SK-MEL-5 (cell line): ENCODE data around the gene PLCH2. TPM values are rescaled to one million over a fixed set of nuclear protein-coding genes. Genes with fewer than 3 reads are reported as not detected.
"Not testable (repeated sequence)": the region's sequence is repeated elsewhere in the genome, so short reads cannot be mapped to it uniquely, and the experiment has no call there.

Experiments used
- DNase-seq: peaks from one replicate; pipeline ENCODE4 v3.0.0-alpha.2; 2016; ENCODE audit warnings: low read depth, low spot score
- in situ Hi-C: cut with HindIII; loops from 2 replicates; pipeline ENCODE4 v1.10.0; 2016; ENCODE audit warnings: low sequenced_read_pairs, high pct_unique_total_duplicates, low pct_unique_long_range_greater_than_20kb
- total RNA-seq: library from RNA; depleted of rRNA; stranded (reverse); fragments of >200 nt; shearing (Covaris generic); gene quantifications from 2 replicates; pipeline ENCODE4 v1.2.3, GENCODE V29; 2014; rRNA removed

Gene PLCH2
- total RNA-seq, 1 experiment from 2014 or later = not detected

GRCh38 chr1:2552189-2552588, 76.1 kb downstream of the PLCH2 start:
- no peak for DNase-seq
- in situ Hi-C loops = no loop called here

DNA sequence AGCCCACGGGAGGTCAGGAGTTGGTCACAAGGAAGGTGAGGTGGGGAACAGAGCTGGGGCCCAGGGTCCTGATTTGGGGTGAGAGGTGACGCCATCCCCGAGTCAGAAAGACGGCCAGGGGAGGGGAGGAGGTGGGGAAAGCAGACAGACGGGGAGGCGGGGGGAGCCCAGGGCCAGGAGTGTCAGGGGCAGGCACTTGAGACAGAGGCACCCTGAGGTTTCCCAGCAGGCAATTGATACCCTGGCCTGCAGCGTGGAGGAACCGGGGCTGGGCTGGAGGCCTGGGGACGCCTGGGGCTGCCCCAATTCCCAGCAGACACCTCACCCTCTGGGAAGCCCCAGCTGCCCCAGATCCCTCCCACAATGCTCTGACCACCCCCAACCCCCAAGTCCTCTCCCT, 77.0 kb downstream of the PLCH2 start:
- in situ Hi-C loops, DNase-seq: not testable (repeated sequence)

DNA sequence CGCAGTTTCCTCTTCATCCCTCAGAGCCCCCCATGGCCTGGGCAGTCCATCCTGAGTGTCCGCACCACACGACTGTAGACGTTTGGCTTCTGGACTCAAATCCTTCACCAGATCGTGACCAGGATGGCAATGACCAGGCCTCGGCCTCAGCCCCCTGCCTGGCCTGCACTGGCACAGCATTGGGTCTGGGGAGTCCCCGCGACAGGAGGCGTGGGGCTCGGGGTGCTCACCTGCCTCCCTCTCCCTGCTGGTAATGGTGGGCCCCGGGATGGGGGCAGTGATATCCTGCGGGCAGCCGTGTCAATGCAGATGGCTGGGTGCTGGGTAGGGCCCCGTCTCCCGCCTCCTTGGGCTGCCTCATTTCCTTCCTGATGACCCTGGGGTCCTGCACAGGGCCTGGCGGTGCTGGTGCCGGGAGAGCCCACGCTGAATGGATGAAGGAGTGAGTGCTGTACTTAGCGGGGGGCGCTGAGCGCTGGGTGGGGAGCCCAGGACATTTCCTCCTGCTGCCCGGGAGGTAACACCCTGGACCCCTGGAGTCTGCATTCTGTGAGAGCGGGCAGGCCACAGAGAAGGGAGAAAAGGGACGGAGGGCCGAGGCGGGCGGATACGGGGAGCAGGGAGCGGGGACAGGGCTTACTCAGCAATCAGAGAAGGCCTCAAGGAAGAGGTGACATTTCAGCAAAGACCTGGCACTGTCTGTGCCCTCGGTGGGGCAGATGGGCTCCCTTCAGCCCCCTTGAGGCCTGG, 78.0 kb downstream of the PLCH2 start:
- in situ Hi-C loops = no loop called here
- DNase-seq = no peak

DNA sequence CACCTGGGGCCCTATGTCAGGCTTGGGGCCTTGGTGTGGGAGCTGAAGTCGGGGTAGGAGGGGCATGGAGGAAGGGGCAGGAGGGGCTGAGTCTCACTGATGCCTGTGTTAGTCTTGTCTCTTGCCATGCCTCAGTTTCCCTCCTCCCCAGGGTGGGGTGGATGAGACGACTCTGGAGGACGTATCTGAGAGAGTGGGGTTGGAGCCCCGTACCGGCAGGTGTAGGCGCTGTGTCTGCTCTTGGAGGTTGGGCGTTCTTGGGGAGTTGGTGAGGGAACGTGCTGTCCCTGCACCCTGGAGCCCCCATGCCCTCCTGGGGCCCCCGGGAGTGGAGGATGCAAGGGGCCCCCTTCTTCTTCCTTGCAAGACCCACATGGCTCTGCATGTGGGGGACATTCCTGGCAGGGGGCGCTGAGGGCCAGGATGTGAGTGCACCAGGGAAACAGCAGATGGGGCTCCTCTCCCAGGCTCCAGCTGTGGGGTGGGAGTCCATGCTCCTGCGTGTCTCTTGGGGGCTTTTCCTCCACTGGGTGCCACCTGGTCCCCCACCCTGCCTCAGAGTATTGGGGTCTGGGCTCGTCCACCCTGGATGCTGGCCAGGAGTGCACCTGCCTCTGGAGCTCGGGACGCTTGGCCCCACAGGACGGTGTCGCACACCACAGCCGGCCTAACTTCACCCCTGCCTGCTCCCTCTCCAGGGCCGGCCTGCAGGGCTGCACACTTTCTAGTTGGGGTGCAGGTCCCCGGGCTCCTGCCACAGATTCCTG, 78.7 kb downstream of the PLCH2 start:
- in situ Hi-C loops = no loop called here
- DNase-seq = peak; percentile 63

Other genes starting within 250 kb of the PLCH2 start
- 3.9 and 4.4 TPM in 2 replicates for gene SKI, start 248.0 kb upstream of the PLCH2 start, total RNA-seq
- 11.3 and 17.8 TPM in 2 replicates for gene MORN1, start 84.7 kb upstream of the PLCH2 start, total RNA-seq
- 178 and 181 TPM in 2 replicates for gene RER1, start 84.4 kb upstream of the PLCH2 start, total RNA-seq
- gene PEX10, start 63.7 kb upstream of the PLCH2 start, total RNA-seq = 41.9 and 53.7 TPM in 2 replicates
- gene PANK4, start 50.3 kb downstream of the PLCH2 start, total RNA-seq = 10.6 and 16.2 TPM in 2 replicates
- not detected in 2 replicates for gene HES5, start 54.0 kb downstream of the PLCH2 start, total RNA-seq
- gene TNFRSF14, start 80.1 kb downstream of the PLCH2 start, total RNA-seq = 291 and 303 TPM in 2 replicates
- gene PRXL2B, start 110.5 kb downstream of the PLCH2 start, total RNA-seq = 11.4 and 11.7 TPM in 2 replicates
- gene MMEL1, start 156.7 kb downstream of the PLCH2 start, total RNA-seq = not detected in 2 replicates